ENCODE results near the gene DGAT2. TPM values are rescaled to one million over a fixed set of nuclear protein-coding genes. Genes with fewer than 3 reads are reported as not detected.

DGAT2 gene
- total RNA-seq, 1 experiment from 2014 or later = 2.8 TPM

DNA sequence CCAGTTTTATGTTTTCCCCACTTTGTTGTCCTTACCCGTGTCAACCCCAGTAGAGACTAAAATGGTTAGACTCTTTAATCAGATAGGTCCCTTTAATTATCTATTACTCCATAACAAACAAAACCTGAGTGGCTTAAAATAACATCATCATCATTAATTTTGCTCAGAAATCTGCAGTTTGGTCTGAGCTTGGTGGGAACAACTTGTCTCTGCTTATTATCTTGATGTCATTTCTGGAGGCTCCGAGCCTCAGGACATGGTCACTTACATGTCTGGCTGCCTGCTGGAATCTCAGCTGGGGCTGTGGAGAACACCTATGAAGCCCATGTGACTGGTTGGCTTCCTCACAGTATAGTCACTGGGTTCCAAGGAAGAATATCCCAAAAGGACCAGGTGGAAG, 73.2 kb downstream of the DGAT2 start:
- Histone ChIP-seq H3K79me2 (ENCODE audit: insufficient read depth, low read length) (no peaks in the 10 kb centered on the region; the same call in 1 of the 2 replicates), H3K18ac (ENCODE audit: insufficient read length, low read depth, low read length) (no peak overlapping the region)
- no peaks in the 10 kb centered on the region for H3K27me3 Mint-ChIP-seq (ENCODE audit: low read depth)

More for the DNA sequence above, 73.2 kb downstream of the DGAT2 start:
- no peak overlapping the region for H2BK12ac ChIP-seq (ENCODE audit: insufficient read length, low read depth, low read length)
- H3K14ac ChIP-seq (ENCODE audit: insufficient read depth, low read length) = no peak overlapping the region
- H3K4me1 Mint-ChIP-seq = peaks cover 0 to 7% of the 10 kb centered on the region in 2 experiments; a peak in 3 of 4 replicates
- H3K36me3 Mint-ChIP-seq (ENCODE audit: insufficient read depth in 1 of 3, low read depth in 3 of 3) = peaks cover 0 to 5% (median 0%) of the 10 kb centered on the region in 3 experiments; a peak in 1 of 7 replicates
- H3K4me3 Mint-ChIP-seq = no peak overlapping the region; a peak in 1 of 5 replicates
- no peak overlapping the region for H2BK5ac ChIP-seq (ENCODE audit: insufficient read length, low read length)
- no peak overlapping the region for H3K9ac ChIP-seq (ENCODE audit: extremely low read depth, insufficient read length, low read length)
- H3K9me3 Mint-ChIP-seq = no peaks in the 10 kb centered on the region
- no peak overlapping the region for H3K4ac ChIP-seq (ENCODE audit: low read depth, low read length)
- no peak overlapping the region for H2BK20ac ChIP-seq (ENCODE audit: low read depth, low read length, poor library complexity, severe bottlenecking)
- no peak for DNase-seq
- no peak overlapping the region for H2BK120ac ChIP-seq (ENCODE audit: low read depth, low read length, poor library complexity, severe bottlenecking)
- H3K4me1 ChIP-seq (ENCODE audit: insufficient read depth, low read length) = no peaks in the 10 kb centered on the region
- no CpG with 5 or more reads among the region's 2 CpGs for WGBS (ENCODE audit: extremely low coverage, insufficient read length, low lambda C conversion rate)
- H3K27ac ChIP-seq (ENCODE audit: insufficient read length, low read depth, low read length) = no peak overlapping the region
- no peak overlapping the region for H3K4me2 ChIP-seq (ENCODE audit: insufficient read depth, insufficient read length, low read length)
- no peak overlapping the region for H4K8ac ChIP-seq (replicated peaks; ENCODE audit: insufficient read length, low read depth, low read length)
- H2AFZ ChIP-seq (ENCODE audit: low read length) = no peak overlapping the region
- H2AK5ac ChIP-seq (ENCODE audit: insufficient read length, low read length) = no peak overlapping the region
- H3K27me3 ChIP-seq (ENCODE audit: insufficient read depth, low read length) = no peaks in the 10 kb centered on the region
- no peak overlapping the region for H3K27ac Mint-ChIP-seq
- no peak overlapping the region for H4K5ac ChIP-seq (ENCODE audit: insufficient read length, low read depth, low read length)
- H3K56ac ChIP-seq (ENCODE audit: insufficient read length, low read depth, low read length) = no peak overlapping the region
- no peak overlapping the region for H3K23ac ChIP-seq (ENCODE audit: insufficient read length, low read depth, low read length)
- peaks cover 3% of the 10 kb centered on the region for H3K79me1 ChIP-seq (ENCODE audit: insufficient read depth, low read depth, low read length, poor library complexity, severe bottlenecking)
- no peaks in the 10 kb centered on the region for H4K20me1 ChIP-seq (ENCODE audit: control insufficient read depth, insufficient read depth, insufficient read length)
- no peaks in the 10 kb centered on the region for H3K23me2 ChIP-seq (ENCODE audit: insufficient read length, low read depth, low read length, poor library complexity, severe bottlenecking)
- no peak overlapping the region for H4K91ac ChIP-seq (ENCODE audit: insufficient read length, low read depth, low read length)
- no peak for TF ChIP-seq CTCF (conservative IDR thresholded peaks at IDR 0.05)
- H3T11ph ChIP-seq (ENCODE audit: low read length) = no peak overlapping the region
- H2BK15ac ChIP-seq (ENCODE audit: low read depth, low read length) = no peak overlapping the region
- no peaks in the 10 kb centered on the region for H3K9me3 ChIP-seq (ENCODE audit: control insufficient read depth, low read depth, low read length)
